ENCODE data around the gene HOGA1. TPM values are rescaled to one million over a fixed set of nuclear protein-coding genes. Genes with fewer than 3 reads are reported as not detected.

The HOGA1 gene
- total and polyA plus RNA-seq, 4 donors = 0.30 to 2.3 (median 0.77) TPM

- no peak for TF ChIP-seq CTCF (IDR thresholded peaks at IDR 0.05; ENCODE audit: control extremely low read depth, extremely low read depth)
- no peaks in the 10 kb centered on the region for H3K4me1 ChIP-seq (ENCODE audit: control insufficient read depth in 5 of 5, insufficient read depth in 5 of 5, low read length in 5 of 5)
- WGBS, 2 donors = 95 to 98% methylated on average over 3 to 4 of the region's 4 CpGs
These were observed 34.5 kb downstream of the HOGA1 start for GRCh38 chr10:97618733-97619132.

GRCh38 chr10:97623277-97623676, 39.1 kb downstream of the HOGA1 start:
- no peaks in the 10 kb centered on the region for H3K36me3 ChIP-seq (ENCODE audit: control insufficient read depth in 4 of 4, insufficient read depth in 4 of 4, low read length in 4 of 4)
- H3K4me1 ChIP-seq (ENCODE audit: control insufficient read depth in 5 of 5, insufficient read depth in 5 of 5, low read length in 5 of 5) = no peaks in the 10 kb centered on the region
- 86 to 89% methylated on average over 1 of the region's 1 CpG for WGBS, 2 donors
- no peak overlapping the region for H3K27ac ChIP-seq (ENCODE audit: low read depth in 1 of 2, low read length in 1 of 2)
- H3K27me3 ChIP-seq (ENCODE audit: control insufficient read depth in 3 of 3, insufficient read depth in 3 of 3, low read length in 2 of 3) = no peaks in the 10 kb centered on the region
- no peak overlapping the region for H3K9ac ChIP-seq (ENCODE audit: insufficient read depth in 1 of 2, low read length in 2 of 2)
- ATAC-seq (ENCODE audit: insufficient read depth, low FRiP score) = no peak
- H3K9me3 ChIP-seq (ENCODE audit: control insufficient read depth in 4 of 4, insufficient read depth in 3 of 4, low read length in 3 of 4) = no peaks in the 10 kb centered on the region
- no peak overlapping the region for H3K4me3 ChIP-seq
- TF ChIP-seq CTCF (IDR thresholded peaks at IDR 0.05; ENCODE audit: control extremely low read depth, extremely low read depth) = no peak
- DNase-seq = peak in 1 of 3 donors; percentile 14

More at GRCh38 chr10:97618733-97619132, 34.5 kb downstream of the HOGA1 start:
- ATAC-seq (ENCODE audit: insufficient read depth, low FRiP score) (no peak), DNase-seq (no peak)
- H3K36me3 ChIP-seq (ENCODE audit: control insufficient read depth in 4 of 4, insufficient read depth in 4 of 4, low read length in 4 of 4) = peaks cover 0 to 4% (median 1%) of the 10 kb centered on the region in 4 donors
- no peak overlapping the region for H3K9ac ChIP-seq (ENCODE audit: insufficient read depth in 1 of 2, low read length in 2 of 2)
- H3K9me3 ChIP-seq (ENCODE audit: control insufficient read depth in 4 of 4, insufficient read depth in 3 of 4, low read length in 3 of 4) = no peaks in the 10 kb centered on the region
- no peaks in the 10 kb centered on the region for H3K27me3 ChIP-seq (ENCODE audit: control insufficient read depth in 3 of 3, insufficient read depth in 3 of 3, low read length in 2 of 3)
- H3K4me3 ChIP-seq = no peak overlapping the region
- no peak overlapping the region for H3K27ac ChIP-seq (ENCODE audit: low read depth in 1 of 2, low read length in 1 of 2)

- Histone ChIP-seq H3K27me3 (ENCODE audit: control insufficient read depth in 3 of 3, insufficient read depth in 3 of 3, low read length in 2 of 3) (no peaks in the 10 kb centered on the region), H3K9ac (ENCODE audit: insufficient read depth in 1 of 2, low read length in 2 of 2) (no peak overlapping the region), H3K4me1 (ENCODE audit: control insufficient read depth in 5 of 5, insufficient read depth in 5 of 5, low read length in 5 of 5) (peaks cover 0 to 5% (median 0%) of the 10 kb centered on the region in 5 donors), H3K9me3 (ENCODE audit: control insufficient read depth in 4 of 4, insufficient read depth in 3 of 4, low read length in 3 of 4) (no peaks in the 10 kb centered on the region), H3K27ac (ENCODE audit: low read depth in 1 of 2, low read length in 1 of 2) (peak overlapping the region in 1 of 2 donors; percentile 26), H3K36me3 (ENCODE audit: control insufficient read depth in 4 of 4, insufficient read depth in 4 of 4, low read length in 4 of 4) (peaks cover 0 to 4% (median 0%) of the 10 kb centered on the region in 4 donors), H3K4me3 (no peak overlapping the region)
- ATAC-seq (ENCODE audit: insufficient read depth, low FRiP score) (no peak), DNase-seq (no peak)
- TF ChIP-seq CTCF (IDR thresholded peaks at IDR 0.05; ENCODE audit: control extremely low read depth, extremely low read depth) = no peak
- WGBS, 2 donors = 69 to 83% methylated on average over 4 of the region's 4 CpGs
These were observed 43.5 kb downstream of the HOGA1 start for GRCh38 chr10:97627731-97628130.

- TF ChIP-seq CTCF (IDR thresholded peaks at IDR 0.05; ENCODE audit: control extremely low read depth, extremely low read depth) = no peak
- Histone ChIP-seq H3K9ac (ENCODE audit: insufficient read depth in 1 of 2, low read length in 2 of 2) (no peak overlapping the region), H3K27ac (ENCODE audit: low read depth in 1 of 2, low read length in 1 of 2) (no peak overlapping the region), H3K27me3 (ENCODE audit: control insufficient read depth in 3 of 3, insufficient read depth in 3 of 3, low read length in 2 of 3) (no peaks in the 10 kb centered on the region), H3K9me3 (ENCODE audit: control insufficient read depth in 4 of 4, insufficient read depth in 3 of 4, low read length in 3 of 4) (no peaks in the 10 kb centered on the region), H3K4me1 (ENCODE audit: control insufficient read depth in 5 of 5, insufficient read depth in 5 of 5, low read length in 5 of 5) (peaks cover 0 to 7% (median 0%) of the 10 kb centered on the region in 5 donors), H3K36me3 (ENCODE audit: control insufficient read depth in 4 of 4, insufficient read depth in 4 of 4, low read length in 4 of 4) (peaks cover 0 to 4% (median 0%) of the 10 kb centered on the region in 4 donors), H3K4me3 (no peak overlapping the region)
- WGBS, 2 donors = 65 to 89% methylated on average over 3 of the region's 3 CpGs
- no peak for ATAC-seq (ENCODE audit: insufficient read depth, low FRiP score)
- peak in 1 of 3 donors; percentile 19 for DNase-seq
These were observed 44.0 kb downstream of the HOGA1 start for GRCh38 chr10:97628228-97628627.
